HL-60 (cell line): ENCODE results near the gene FBN2.

ENCODE experiments used
- GABPA ChIP-seq: IDR thresholded peaks from 2 replicates; pipeline ENCODE4 v1.6.1; 2012; ENCODE audit warnings: low read depth
- POLR2AphosphoS5 ChIP-seq: IDR thresholded peaks from 2 replicates; pipeline ENCODE4 v1.6.1; 2012; ENCODE audit warnings: low read depth
- TF ChIP-seq, protein P1 (sequence below): IDR thresholded peaks from one replicate; pipeline ENCODE4 v1.5.1; 2011; ENCODE audit warnings: low read length, control low read depth, inconsistent platforms; ENCODE audit not compliant: insufficient read depth
- TF ChIP-seq, protein P2 (sequence below): IDR thresholded peaks from 2 replicates; pipeline ENCODE4 v1.6.1; 2012; ENCODE audit warnings: low read depth; ENCODE audit not compliant: insufficient replicate concordance

DNA sequence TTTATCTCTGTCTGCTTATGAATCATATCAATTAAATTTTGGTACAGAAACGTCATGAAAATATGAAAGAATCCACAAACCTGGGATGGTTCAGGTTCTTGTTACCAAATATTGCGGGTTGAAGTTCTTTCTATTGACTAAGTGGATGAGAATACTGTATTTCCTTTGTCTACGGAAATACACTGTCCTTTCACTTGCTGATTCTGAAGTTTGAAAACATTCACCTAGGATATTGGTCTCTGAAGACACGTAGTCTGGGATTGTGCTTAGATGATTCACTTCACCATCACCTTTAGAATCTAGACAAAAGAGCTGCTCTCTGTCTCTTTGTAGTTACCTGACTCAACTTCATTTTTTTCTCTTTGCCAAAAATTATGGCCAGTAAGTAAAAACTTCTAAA is 222.4 kb downstream of the FBN2 start:
- TF ChIP-seq POLR2AphosphoS5 (no peak), GABPA (no peak)
- TF ChIP-seq, protein P1, sequence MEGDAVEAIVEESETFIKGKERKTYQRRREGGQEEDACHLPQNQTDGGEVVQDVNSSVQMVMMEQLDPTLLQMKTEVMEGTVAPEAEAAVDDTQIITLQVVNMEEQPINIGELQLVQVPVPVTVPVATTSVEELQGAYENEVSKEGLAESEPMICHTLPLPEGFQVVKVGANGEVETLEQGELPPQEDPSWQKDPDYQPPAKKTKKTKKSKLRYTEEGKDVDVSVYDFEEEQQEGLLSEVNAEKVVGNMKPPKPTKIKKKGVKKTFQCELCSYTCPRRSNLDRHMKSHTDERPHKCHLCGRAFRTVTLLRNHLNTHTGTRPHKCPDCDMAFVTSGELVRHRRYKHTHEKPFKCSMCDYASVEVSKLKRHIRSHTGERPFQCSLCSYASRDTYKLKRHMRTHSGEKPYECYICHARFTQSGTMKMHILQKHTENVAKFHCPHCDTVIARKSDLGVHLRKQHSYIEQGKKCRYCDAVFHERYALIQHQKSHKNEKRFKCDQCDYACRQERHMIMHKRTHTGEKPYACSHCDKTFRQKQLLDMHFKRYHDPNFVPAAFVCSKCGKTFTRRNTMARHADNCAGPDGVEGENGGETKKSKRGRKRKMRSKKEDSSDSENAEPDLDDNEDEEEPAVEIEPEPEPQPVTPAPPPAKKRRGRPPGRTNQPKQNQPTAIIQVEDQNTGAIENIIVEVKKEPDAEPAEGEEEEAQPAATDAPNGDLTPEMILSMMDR = no peak
- TF ChIP-seq, protein P2, sequence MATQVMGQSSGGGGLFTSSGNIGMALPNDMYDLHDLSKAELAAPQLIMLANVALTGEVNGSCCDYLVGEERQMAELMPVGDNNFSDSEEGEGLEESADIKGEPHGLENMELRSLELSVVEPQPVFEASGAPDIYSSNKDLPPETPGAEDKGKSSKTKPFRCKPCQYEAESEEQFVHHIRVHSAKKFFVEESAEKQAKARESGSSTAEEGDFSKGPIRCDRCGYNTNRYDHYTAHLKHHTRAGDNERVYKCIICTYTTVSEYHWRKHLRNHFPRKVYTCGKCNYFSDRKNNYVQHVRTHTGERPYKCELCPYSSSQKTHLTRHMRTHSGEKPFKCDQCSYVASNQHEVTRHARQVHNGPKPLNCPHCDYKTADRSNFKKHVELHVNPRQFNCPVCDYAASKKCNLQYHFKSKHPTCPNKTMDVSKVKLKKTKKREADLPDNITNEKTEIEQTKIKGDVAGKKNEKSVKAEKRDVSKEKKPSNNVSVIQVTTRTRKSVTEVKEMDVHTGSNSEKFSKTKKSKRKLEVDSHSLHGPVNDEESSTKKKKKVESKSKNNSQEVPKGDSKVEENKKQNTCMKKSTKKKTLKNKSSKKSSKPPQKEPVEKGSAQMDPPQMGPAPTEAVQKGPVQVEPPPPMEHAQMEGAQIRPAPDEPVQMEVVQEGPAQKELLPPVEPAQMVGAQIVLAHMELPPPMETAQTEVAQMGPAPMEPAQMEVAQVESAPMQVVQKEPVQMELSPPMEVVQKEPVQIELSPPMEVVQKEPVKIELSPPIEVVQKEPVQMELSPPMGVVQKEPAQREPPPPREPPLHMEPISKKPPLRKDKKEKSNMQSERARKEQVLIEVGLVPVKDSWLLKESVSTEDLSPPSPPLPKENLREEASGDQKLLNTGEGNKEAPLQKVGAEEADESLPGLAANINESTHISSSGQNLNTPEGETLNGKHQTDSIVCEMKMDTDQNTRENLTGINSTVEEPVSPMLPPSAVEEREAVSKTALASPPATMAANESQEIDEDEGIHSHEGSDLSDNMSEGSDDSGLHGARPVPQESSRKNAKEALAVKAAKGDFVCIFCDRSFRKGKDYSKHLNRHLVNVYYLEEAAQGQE = no peak
